HEK293 (cell line): ENCODE results near the gene SLC35E1.

Experiments used
- BCL11A ChIP-seq: fragments of 450-650 bp; formaldehyde crosslinking; IDR thresholded peaks from 2 replicates; pipeline ENCODE4 v1.5.1; 2016; ENCODE audit warnings: low read depth, missing biosample characterization, missing genetic modification characterization
- BCL11B ChIP-seq: fragments of 450-650 bp; formaldehyde crosslinking; IDR thresholded peaks from 2 replicates; pipeline ENCODE4 v1.5.1; 2016; ENCODE audit warnings: low read depth, missing biosample characterization, missing genetic modification characterization
- BCL6B ChIP-seq: fragments of 450-650 bp; formaldehyde crosslinking; IDR thresholded peaks from 2 replicates; pipeline ENCODE4 v1.5.1; 2017; ENCODE audit warnings: missing biosample characterization, missing genetic modification characterization
- OSR2 ChIP-seq: fragments of 450-650 bp; formaldehyde crosslinking; IDR thresholded peaks from 2 replicates; pipeline ENCODE4 v1.5.1; 2016; ENCODE audit warnings: missing biosample characterization, missing genetic modification characterization
- REPIN1 ChIP-seq: fragments of 450-650 bp; formaldehyde crosslinking; IDR thresholded peaks from 2 replicates; pipeline ENCODE4 v1.5.1; 2017; ENCODE audit warnings: missing biosample characterization, missing genetic modification characterization, low read depth
- SETDB1 ChIP-seq: IDR thresholded peaks from one replicate; pipeline ENCODE4 v1.6.1; 2017; ENCODE audit warnings: mild to moderate bottlenecking, low read length, moderate library complexity, mixed read lengths; ENCODE audit not compliant: insufficient read length
- ZFP41 ChIP-seq: fragments of 450-650 bp; formaldehyde crosslinking; IDR thresholded peaks from 2 replicates; pipeline ENCODE4 v1.5.1; 2016; ENCODE audit warnings: missing biosample characterization, missing genetic modification characterization, borderline replicate concordance
- ZNF16 ChIP-seq: fragments of 450-650 bp; formaldehyde crosslinking; IDR thresholded peaks from 2 replicates; pipeline ENCODE4 v1.5.1; 2016; ENCODE audit warnings: low read depth, missing biosample characterization, missing genetic modification characterization
- ZNF211 ChIP-seq: fragments of 450-650 bp; formaldehyde crosslinking; IDR thresholded peaks from 2 replicates; pipeline ENCODE4 v1.5.1; 2016; ENCODE audit warnings: low read depth, missing biosample characterization, missing genetic modification characterization
- ZNF24 ChIP-seq: fragments of 450-650 bp; formaldehyde crosslinking; IDR thresholded peaks from 2 replicates; pipeline ENCODE4 v1.5.1; 2016; ENCODE audit warnings: missing biosample characterization, missing genetic modification characterization
- ZNF266 ChIP-seq: fragments of 450-650 bp; formaldehyde crosslinking; IDR thresholded peaks from 2 replicates; pipeline ENCODE4 v1.5.1; 2016; ENCODE audit warnings: missing biosample characterization, missing genetic modification characterization, low read depth
- ZNF274 ChIP-seq, 2 experiments: fragments of 200-500 bp in 1 of 2; fragments of 450-650 bp in 1 of 2; sonication (Bioruptor generic) in 1 of 2; formaldehyde crosslinking in 1 of 2; IDR thresholded peaks; 2 replicates each; pipeline versions ENCODE4 v1.5.1 to v1.6.1; 2014 to 2016; ENCODE audit warnings: borderline replicate concordance in 1 of 2, inconsistent platforms in 1 of 2, low read length in 1 of 2, missing biosample characterization in 1 of 2, missing genetic modification characterization in 1 of 2
- ZNF280D ChIP-seq: fragments of 450-650 bp; formaldehyde crosslinking; IDR thresholded peaks from 2 replicates; pipeline ENCODE4 v1.5.1; 2016; ENCODE audit warnings: missing biosample characterization, missing genetic modification characterization
- ZNF324 ChIP-seq: fragments of 450-650 bp; formaldehyde crosslinking; IDR thresholded peaks from 2 replicates; pipeline ENCODE4 v1.5.1; 2016; ENCODE audit warnings: missing biosample characterization, missing genetic modification characterization
- ZNF366 ChIP-seq: fragments of 450-650 bp; formaldehyde crosslinking; conservative IDR thresholded peaks from 2 replicates; pipeline ENCODE4 v1.5.1; 2016; ENCODE audit warnings: missing biosample characterization, missing genetic modification characterization
- ZNF416 ChIP-seq: fragments of 450-650 bp; formaldehyde crosslinking; IDR thresholded peaks from 2 replicates; pipeline ENCODE4 v1.5.1; 2016; ENCODE audit warnings: missing biosample characterization, missing genetic modification characterization
- ZNF426 ChIP-seq: fragments of 450-650 bp; formaldehyde crosslinking; IDR thresholded peaks from 2 replicates; pipeline ENCODE4 v1.5.1; 2017; ENCODE audit warnings: missing biosample characterization, missing genetic modification characterization, mild to moderate bottlenecking, inconsistent platforms, moderate library complexity
- ZNF645 ChIP-seq: fragments of 450-650 bp; formaldehyde crosslinking; IDR thresholded peaks from 2 replicates; pipeline ENCODE4; 2016; ENCODE audit warnings: missing biosample characterization, missing genetic modification characterization
- ZNF654 ChIP-seq: fragments of 450-650 bp; formaldehyde crosslinking; IDR thresholded peaks from 2 replicates; pipeline ENCODE4 v1.5.1; 2016; ENCODE audit warnings: low read depth, missing biosample characterization, missing genetic modification characterization
- ZNF660 ChIP-seq: fragments of 450-650 bp; IDR thresholded peaks from 2 replicates; pipeline ENCODE4 v1.5.1; 2018; ENCODE audit warnings: missing biosample characterization, mild to moderate bottlenecking, missing genetic modification characterization
- ZNF692 ChIP-seq: fragments of 450-650 bp; formaldehyde crosslinking; IDR thresholded peaks from 2 replicates; pipeline ENCODE4 v1.5.1; 2016; ENCODE audit warnings: missing biosample characterization, missing genetic modification characterization
- ZNF707 ChIP-seq: fragments of 450-650 bp; formaldehyde crosslinking; IDR thresholded peaks from 2 replicates; pipeline ENCODE4 v1.5.1; 2016; ENCODE audit warnings: missing biosample characterization, missing genetic modification characterization
- ZNF747 ChIP-seq: fragments of 450-650 bp; formaldehyde crosslinking; IDR thresholded peaks from 2 replicates; pipeline ENCODE4 v1.5.1; 2016; ENCODE audit warnings: missing biosample characterization, missing genetic modification characterization
- ZNF791 ChIP-seq: fragments of 450-650 bp; formaldehyde crosslinking; IDR thresholded peaks from 2 replicates; pipeline ENCODE4 v1.5.1; 2016; ENCODE audit warnings: missing biosample characterization, missing genetic modification characterization
- ZXDB ChIP-seq: fragments of 450-650 bp; formaldehyde crosslinking; IDR thresholded peaks from 2 replicates; pipeline ENCODE4 v1.5.1; 2016; ENCODE audit warnings: missing biosample characterization, missing genetic modification characterization
- TF ChIP-seq, protein P1 (sequence below): fragments of 450-650 bp; formaldehyde crosslinking; IDR thresholded peaks from 2 replicates; pipeline ENCODE4 v1.5.1; 2017; ENCODE audit warnings: missing biosample characterization, missing genetic modification characterization
- TF ChIP-seq, protein P2 (sequence below): fragments of 450-650 bp; formaldehyde crosslinking; IDR thresholded peaks from 2 replicates; pipeline ENCODE4 v1.5.1; 2017; ENCODE audit warnings: missing biosample characterization, mild to moderate bottlenecking, missing genetic modification characterization, moderate library complexity

Gene SLC35E1

GRCh38 chr19:16542045-16542909 lies 29.9 kb downstream of the SLC35E1 start, which contains the start of gene CHERP (continued):
- TF ChIP-seq ZNF645 (tag by site-specific recombination) (no peak), ZNF16 (no peak), ZNF416 (tag by site-specific recombination) (no peak), ZNF280D (tag by site-specific recombination) (no peak), BCL11A (tag by site-specific recombination) (no peak), ZNF274 (IDR thresholded peaks at IDR 0.05; ENCODE audit: low read length) (no peak), ZNF274 (tag by site-specific recombination; IDR thresholded peaks at IDR 0.05; ENCODE audit: borderline replicate concordance) (no peak), ZNF791 (no peak), ZNF324 (tag by site-specific recombination) (no peak), ZNF660 (tag by site-specific recombination) (peak; percentile 17; the same call in 1 of the 2 replicates), ZNF654 (no peak), ZNF211 (tag by site-specific recombination) (no peak), ZNF366 (tag by site-specific recombination) (0 out of 2 replicates have a peak, but pooled peaks have one; percentile 43), ZNF24 (no peak), ZNF692 (tag by site-specific recombination) (peak; percentile 87), ZNF266 (no peak), OSR2 (tag by site-specific recombination) (no peak), ZXDB (tag by site-specific recombination) (0 out of 2 replicates have a peak, but pooled peaks have one; percentile 36), ZNF426 (tag by site-specific recombination) (no peak), ZNF707 (tag by site-specific recombination) (no peak), REPIN1 (tag by site-specific recombination) (no peak), BCL11B (tag by site-specific recombination) (no peak), ZNF747 (tag by site-specific recombination) (no peak), SETDB1 (no peak), ZFP41 (tag by site-specific recombination) (no peak), BCL6B (tag by site-specific recombination) (no peak)
- TF ChIP-seq, protein P1, sequence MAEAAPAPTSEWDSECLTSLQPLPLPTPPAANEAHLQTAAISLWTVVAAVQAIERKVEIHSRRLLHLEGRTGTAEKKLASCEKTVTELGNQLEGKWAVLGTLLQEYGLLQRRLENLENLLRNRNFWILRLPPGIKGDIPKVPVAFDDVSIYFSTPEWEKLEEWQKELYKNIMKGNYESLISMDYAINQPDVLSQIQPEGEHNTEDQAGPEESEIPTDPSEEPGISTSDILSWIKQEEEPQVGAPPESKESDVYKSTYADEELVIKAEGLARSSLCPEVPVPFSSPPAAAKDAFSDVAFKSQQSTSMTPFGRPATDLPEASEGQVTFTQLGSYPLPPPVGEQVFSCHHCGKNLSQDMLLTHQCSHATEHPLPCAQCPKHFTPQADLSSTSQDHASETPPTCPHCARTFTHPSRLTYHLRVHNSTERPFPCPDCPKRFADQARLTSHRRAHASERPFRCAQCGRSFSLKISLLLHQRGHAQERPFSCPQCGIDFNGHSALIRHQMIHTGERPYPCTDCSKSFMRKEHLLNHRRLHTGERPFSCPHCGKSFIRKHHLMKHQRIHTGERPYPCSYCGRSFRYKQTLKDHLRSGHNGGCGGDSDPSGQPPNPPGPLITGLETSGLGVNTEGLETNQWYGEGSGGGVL (tag by site-specific recombination): no peak
- TF ChIP-seq, protein P2, sequence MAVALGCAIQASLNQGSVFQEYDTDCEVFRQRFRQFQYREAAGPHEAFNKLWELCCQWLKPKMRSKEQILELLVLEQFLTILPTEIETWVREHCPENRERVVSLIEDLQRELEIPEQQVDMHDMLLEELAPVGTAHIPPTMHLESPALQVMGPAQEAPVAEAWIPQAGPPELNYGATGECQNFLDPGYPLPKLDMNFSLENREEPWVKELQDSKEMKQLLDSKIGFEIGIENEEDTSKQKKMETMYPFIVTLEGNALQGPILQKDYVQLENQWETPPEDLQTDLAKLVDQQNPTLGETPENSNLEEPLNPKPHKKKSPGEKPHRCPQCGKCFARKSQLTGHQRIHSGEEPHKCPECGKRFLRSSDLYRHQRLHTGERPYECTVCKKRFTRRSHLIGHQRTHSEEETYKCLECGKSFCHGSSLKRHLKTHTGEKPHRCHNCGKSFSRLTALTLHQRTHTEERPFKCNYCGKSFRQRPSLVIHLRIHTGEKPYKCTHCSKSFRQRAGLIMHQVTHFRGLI: no peak
